CD4-positive, alpha-beta T cell treated with Interleukin-6 for 4 hours (primary cell): Measurements from ENCODE around the gene OSTN.
"Not testable (repeated sequence)": the region's sequence is repeated elsewhere in the genome, so short reads cannot be mapped to it uniquely, and the experiment has no call there.

Source experiments
- DNase-seq: peaks from one replicate; pipeline ENCODE4 v3.0.0-alpha.2; 2020; ENCODE audit warnings: mixed read lengths

The OSTN gene

GRCh38 chr3:191269289-191270085 lies 70.4 kb downstream of the OSTN start:
- DNase-seq, result no peak

GRCh38 chr3:191275244-191275643 lies 76.2 kb downstream of the OSTN start:
- not testable (repeated sequence) for DNase-seq

GRCh38 chr3:191275751-191276150 lies 76.7 kb downstream of the OSTN start:
- no peak for DNase-seq

GRCh38 chr3:191280111-191280510 lies 81.1 kb downstream of the OSTN start:
- DNase-seq, result no peak

- DNase-seq, result no peak
Observed at GRCh38 chr3:191280882-191281281, 81.8 kb downstream of the OSTN start.

GRCh38 chr3:191282251-191283185 lies 83.5 kb downstream of the OSTN start:
- DNase-seq, result no peak

- DNase-seq, result no peak
Observed at GRCh38 chr3:191283400-191283799, 84.4 kb downstream of the OSTN start.

GRCh38 chr3:191290311-191291025 lies 91.4 kb downstream of the OSTN start:
- DNase-seq, result no peak

GRCh38 chr3:191292243-191293015 lies 93.4 kb downstream of the OSTN start:
- DNase-seq, result no peak

GRCh38 chr3:191294291-191294690 lies 95.2 kb downstream of the OSTN start:
- no peak for DNase-seq

GRCh38 chr3:191296041-191296541 lies 97.0 kb downstream of the OSTN start:
- no peak for DNase-seq

- DNase-seq, result no peak
Observed at GRCh38 chr3:191298846-191299245, 99.8 kb downstream of the OSTN start.

GRCh38 chr3:191300422-191300821 lies 101.4 kb downstream of the OSTN start:
- no peak for DNase-seq

- no peak for DNase-seq
Observed at GRCh38 chr3:191301017-191301416, 102.0 kb downstream of the OSTN start.

- no peak for DNase-seq
Observed at GRCh38 chr3:191301782-191302411, 102.9 kb downstream of the OSTN start.

GRCh38 chr3:191302451-191302850 lies 103.4 kb downstream of the OSTN start:
- DNase-seq, result no peak

GRCh38 chr3:191303596-191303995 lies 104.6 kb downstream of the OSTN start:
- no peak for DNase-seq

GRCh38 chr3:191306428-191306827 lies 107.4 kb downstream of the OSTN start:
- no peak for DNase-seq

GRCh38 chr3:191307341-191307740 lies 108.3 kb downstream of the OSTN start:
- no peak for DNase-seq

- no peak for DNase-seq
Observed at GRCh38 chr3:191313296-191313695, 114.3 kb downstream of the OSTN start.

- DNase-seq, result no peak
Observed at GRCh38 chr3:191314109-191314728, 115.2 kb downstream of the OSTN start.
